Astrocyte of the cerebellum (primary cell): ENCODE results near the gene DNM3.

Source experiments
- DNase-seq: peaks from one replicate; pipeline ENCODE4 v3.0.0-alpha.2; 2011; ENCODE audit warnings: low read depth
- H3K4me3 ChIP-seq: 2 replicates; pipeline ENCODE4 v1.5.1; 2011; ENCODE audit warnings: mild to moderate bottlenecking, low read depth, low read length, moderate library complexity
- in situ Hi-C: cut with HindIII; loops from 2 replicates; pipeline ENCODE4 v1.10.0; 2017; ENCODE audit warnings: low sequenced_read_pairs
- TF ChIP-seq, protein P1 (sequence below): IDR thresholded peaks from 2 replicates; pipeline ENCODE4 v1.5.1; 2012; ENCODE audit warnings: low read length, low read depth, moderate library complexity, mild to moderate bottlenecking; ENCODE audit errors: missing control alignments

Gene DNM3

GRCh38 chr1:172324761-172325160 lies 483.5 kb downstream of the DNM3 start:
- in situ Hi-C loops: no loop called here
- no peak overlapping the region for H3K4me3 ChIP-seq
- TF ChIP-seq, protein P1, sequence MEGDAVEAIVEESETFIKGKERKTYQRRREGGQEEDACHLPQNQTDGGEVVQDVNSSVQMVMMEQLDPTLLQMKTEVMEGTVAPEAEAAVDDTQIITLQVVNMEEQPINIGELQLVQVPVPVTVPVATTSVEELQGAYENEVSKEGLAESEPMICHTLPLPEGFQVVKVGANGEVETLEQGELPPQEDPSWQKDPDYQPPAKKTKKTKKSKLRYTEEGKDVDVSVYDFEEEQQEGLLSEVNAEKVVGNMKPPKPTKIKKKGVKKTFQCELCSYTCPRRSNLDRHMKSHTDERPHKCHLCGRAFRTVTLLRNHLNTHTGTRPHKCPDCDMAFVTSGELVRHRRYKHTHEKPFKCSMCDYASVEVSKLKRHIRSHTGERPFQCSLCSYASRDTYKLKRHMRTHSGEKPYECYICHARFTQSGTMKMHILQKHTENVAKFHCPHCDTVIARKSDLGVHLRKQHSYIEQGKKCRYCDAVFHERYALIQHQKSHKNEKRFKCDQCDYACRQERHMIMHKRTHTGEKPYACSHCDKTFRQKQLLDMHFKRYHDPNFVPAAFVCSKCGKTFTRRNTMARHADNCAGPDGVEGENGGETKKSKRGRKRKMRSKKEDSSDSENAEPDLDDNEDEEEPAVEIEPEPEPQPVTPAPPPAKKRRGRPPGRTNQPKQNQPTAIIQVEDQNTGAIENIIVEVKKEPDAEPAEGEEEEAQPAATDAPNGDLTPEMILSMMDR: no peak

DNA sequence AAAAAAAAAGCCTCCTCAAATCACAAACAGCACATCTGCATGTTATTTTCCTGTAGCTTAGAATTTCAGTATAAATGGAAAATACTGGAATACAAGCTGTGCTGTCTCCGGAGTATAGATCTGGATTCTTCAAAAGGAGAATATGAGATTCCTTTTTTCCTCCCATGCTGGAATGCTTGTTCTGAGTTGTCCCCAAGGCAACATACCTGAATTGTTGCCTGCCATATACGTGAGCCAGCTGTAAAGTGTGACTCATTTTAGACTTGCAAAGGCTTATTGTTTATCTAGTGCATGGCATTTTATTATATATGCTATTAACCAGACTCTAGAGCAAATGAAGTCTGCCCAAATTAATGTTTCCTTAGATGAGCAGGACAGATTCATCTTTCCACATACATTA lies 484.2 kb downstream of the DNM3 start:
- H3K4me3 ChIP-seq: no peak overlapping the region
- TF ChIP-seq, protein P1: no peak
- DNase-seq: no peak
- in situ Hi-C loops: no loop called here

More at GRCh38 chr1:172324761-172325160, 483.5 kb downstream of the DNM3 start:
- no peak for DNase-seq

DNA sequence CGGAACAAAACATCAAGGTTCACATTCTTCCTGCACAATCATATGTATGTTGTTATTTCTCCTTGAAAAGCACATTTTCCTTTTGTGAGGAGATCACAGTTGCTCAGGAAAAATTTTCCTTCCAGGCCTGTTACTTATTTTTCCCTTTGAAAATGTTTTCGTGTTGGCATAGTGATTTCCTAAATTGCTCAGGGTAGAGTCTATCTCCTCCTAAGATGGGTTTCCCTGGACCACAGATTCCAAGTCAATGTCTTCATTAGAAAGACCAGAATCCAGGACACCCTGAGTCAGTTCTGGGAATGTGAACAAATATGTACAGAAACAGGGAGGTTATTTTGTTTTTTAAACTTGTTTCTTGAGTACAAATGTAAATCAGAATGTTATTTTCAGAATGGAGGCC lies 484.8 kb downstream of the DNM3 start:
- TF ChIP-seq, protein P1: no peak
- in situ Hi-C loops: no loop called here
- no peak for DNase-seq
- H3K4me3 ChIP-seq: no peak overlapping the region

DNA sequence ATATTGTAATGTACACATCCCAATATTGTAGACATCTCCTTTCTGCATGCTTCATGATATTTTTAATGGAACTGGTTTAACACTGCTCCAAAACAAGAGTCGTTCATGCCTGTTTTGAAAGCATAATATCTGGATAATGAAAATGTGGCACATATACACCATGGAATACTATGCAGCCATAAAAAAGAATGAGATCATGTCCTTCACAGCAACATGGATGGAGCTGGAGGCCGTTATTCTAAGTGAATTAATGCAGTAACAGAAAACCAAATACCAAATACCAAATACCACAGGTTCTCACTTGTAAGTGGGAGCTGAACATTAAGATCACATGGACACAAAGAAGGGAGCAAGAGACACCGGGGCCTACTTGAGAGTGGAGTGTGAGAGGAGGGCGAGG lies 487.0 kb downstream of the DNM3 start:
- in situ Hi-C loops: no loop called here
- DNase-seq: no peak
- TF ChIP-seq, protein P1: no peak
- no peak overlapping the region for H3K4me3 ChIP-seq

DNA sequence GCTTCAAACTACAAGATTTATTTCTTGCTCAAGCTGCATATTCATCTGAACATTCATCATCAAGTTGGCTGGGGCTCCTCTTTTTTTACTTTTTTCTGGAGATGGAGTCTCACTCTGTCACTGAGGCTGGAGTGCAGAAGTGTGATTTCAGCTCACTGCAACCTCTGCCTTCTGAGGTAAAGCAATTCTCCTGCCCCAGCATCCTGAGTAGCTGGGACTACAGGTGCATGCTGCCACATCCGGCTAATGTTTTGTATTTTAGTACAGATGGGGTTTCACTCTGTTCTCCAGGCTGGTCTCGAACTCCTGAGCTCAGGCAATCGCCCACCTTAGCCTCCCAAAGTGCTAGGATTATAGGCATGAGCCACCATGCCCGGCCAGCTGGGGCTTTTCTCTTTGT lies 490.9 kb downstream of the DNM3 start:
- in situ Hi-C loops: no loop called here
- DNase-seq: no peak
- H3K4me3 ChIP-seq: no peak overlapping the region
- TF ChIP-seq, protein P1: no peak

DNA sequence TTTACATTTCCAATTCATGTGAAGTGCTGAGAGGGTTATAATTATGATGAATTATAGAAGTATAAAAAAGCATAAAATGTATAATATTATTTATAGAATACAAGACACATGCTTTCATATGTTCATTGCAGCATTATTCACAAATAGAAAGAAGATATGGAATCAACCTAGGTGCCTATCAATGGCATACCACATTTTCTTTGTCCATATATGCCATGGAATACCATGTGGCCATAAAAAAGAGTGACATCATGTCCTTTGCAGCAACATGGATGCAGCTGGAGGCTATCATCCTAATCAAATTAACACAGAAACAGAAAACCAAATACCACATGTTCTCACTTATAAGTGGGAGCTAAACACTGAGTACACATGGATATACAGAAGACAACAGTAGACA lies 494.1 kb downstream of the DNM3 start:
- in situ Hi-C loops: no loop called here
- DNase-seq: no peak
- no peak overlapping the region for H3K4me3 ChIP-seq
- TF ChIP-seq, protein P1: no peak

- H3K4me3 ChIP-seq: no peak overlapping the region
- TF ChIP-seq, protein P1: no peak
- in situ Hi-C loops: no loop called here
- DNase-seq: no peak
Observed at GRCh38 chr1:172338295-172338735, 497.0 kb downstream of the DNM3 start.
